Measurements from ENCODE around the gene TMEM217.

TMEM217 gene

DNA sequence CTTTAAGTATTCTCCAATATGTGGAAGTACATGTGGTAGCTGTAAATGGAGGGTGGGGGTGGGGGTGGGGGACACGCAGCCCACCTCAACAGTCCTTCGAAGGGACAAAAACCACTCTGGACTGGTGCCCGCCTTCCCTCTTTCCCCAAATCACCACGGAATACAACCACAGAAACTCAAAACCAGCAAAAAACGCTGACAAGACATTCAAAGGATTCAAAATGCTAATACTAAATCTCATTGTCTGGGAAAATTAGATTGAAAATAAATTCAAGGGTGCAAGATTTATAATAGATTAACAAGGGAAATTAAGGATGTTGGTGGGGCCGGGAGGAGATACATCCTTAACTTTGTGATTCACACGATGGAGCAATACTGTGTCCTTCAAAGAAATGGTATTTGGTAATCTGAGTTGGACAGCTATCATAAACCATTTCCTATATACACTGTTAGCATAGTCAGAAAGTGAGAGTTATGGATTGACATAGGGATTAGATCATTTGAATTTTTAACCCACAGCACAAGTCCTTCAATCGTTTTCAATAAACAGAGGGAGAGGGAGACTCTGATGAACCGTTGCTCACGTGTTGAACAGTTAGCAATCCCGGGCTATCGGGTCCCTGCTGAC lies 1.1 kb downstream of the TMEM217 start:
- Histone ChIP-seq H3K4me3 (ENCODE audit: low read depth, low read length) (peak overlapping the region; percentile 97), H3K9me3 (no peaks in the 10 kb centered on the region), H3K27me3 (no peaks in the 10 kb centered on the region), H3K4me1 (no peaks in the 10 kb centered on the region; the same call in 1 of the 2 replicates), H3K36me3 (no peaks in the 10 kb centered on the region)
- no peak for DNase-seq
- TF ChIP-seq, protein P1, sequence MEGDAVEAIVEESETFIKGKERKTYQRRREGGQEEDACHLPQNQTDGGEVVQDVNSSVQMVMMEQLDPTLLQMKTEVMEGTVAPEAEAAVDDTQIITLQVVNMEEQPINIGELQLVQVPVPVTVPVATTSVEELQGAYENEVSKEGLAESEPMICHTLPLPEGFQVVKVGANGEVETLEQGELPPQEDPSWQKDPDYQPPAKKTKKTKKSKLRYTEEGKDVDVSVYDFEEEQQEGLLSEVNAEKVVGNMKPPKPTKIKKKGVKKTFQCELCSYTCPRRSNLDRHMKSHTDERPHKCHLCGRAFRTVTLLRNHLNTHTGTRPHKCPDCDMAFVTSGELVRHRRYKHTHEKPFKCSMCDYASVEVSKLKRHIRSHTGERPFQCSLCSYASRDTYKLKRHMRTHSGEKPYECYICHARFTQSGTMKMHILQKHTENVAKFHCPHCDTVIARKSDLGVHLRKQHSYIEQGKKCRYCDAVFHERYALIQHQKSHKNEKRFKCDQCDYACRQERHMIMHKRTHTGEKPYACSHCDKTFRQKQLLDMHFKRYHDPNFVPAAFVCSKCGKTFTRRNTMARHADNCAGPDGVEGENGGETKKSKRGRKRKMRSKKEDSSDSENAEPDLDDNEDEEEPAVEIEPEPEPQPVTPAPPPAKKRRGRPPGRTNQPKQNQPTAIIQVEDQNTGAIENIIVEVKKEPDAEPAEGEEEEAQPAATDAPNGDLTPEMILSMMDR (IDR thresholded peaks at IDR 0.05; ENCODE audit: low read depth, low read length): no peak

DNA sequence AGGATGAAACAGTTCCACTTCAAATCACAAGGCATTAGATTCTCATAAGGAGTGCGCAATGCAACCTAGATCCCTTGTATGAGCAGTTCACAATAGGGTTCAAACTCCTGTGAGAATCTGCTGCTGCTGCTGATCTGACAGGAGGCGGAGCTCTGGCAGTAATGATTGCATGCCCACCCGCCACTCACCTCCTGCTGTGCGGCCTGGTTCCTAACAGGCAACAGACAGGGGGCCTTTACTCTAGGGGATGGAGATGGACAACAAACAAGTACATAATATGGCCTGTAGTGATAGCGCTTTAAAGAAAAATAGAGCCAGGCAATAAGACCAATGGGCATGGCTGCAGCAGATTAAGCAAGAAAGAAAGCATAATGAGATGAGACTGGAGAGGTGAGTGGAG lies 3.1 kb downstream of the TMEM217 start:
- no peak for DNase-seq
- Histone ChIP-seq H3K4me1 (no peaks in the 10 kb centered on the region; the same call in 1 of the 2 replicates), H3K27me3 (no peaks in the 10 kb centered on the region), H3K9me3 (no peaks in the 10 kb centered on the region), H3K36me3 (no peaks in the 10 kb centered on the region), H3K4me3 (ENCODE audit: low read depth, low read length) (no peak overlapping the region)
- TF ChIP-seq, protein P1 (IDR thresholded peaks at IDR 0.05; ENCODE audit: low read depth, low read length): no peak

DNA sequence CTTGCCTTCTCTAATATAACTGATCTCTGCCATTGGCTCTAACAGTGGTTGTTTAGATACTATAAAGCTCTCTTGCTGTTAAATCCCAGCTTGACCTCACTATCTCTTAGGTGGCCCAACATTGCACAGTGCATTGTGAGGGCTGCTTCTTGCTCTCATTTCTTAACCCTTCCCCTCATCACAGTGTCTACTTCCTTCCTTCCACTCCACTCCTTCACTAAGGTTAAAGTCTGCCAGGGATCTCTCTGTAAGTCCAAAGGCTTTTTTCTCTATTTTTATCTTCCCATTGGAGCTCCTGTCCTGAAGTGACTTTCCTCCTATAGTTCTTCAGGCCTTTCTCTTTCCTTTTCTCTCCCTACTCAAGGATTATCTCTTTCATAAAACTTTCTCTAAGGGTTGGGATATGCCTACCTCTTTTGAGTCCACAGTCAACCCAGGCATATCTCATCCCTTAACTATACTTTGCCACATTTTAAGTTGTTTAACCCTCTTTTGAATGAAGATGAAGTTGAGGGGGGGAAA lies 4.4 kb downstream of the TMEM217 start:
- no peaks in the 10 kb centered on the region for H3K36me3 ChIP-seq
- H3K4me3 ChIP-seq (ENCODE audit: low read depth, low read length): no peak overlapping the region
- no peaks in the 10 kb centered on the region for H3K4me1 ChIP-seq
- no peak for DNase-seq
- no peaks in the 10 kb centered on the region for H3K9me3 ChIP-seq
- H3K27me3 ChIP-seq: no peaks in the 10 kb centered on the region
- TF ChIP-seq, protein P1 (IDR thresholded peaks at IDR 0.05; ENCODE audit: low read depth, low read length): no peak

DNA sequence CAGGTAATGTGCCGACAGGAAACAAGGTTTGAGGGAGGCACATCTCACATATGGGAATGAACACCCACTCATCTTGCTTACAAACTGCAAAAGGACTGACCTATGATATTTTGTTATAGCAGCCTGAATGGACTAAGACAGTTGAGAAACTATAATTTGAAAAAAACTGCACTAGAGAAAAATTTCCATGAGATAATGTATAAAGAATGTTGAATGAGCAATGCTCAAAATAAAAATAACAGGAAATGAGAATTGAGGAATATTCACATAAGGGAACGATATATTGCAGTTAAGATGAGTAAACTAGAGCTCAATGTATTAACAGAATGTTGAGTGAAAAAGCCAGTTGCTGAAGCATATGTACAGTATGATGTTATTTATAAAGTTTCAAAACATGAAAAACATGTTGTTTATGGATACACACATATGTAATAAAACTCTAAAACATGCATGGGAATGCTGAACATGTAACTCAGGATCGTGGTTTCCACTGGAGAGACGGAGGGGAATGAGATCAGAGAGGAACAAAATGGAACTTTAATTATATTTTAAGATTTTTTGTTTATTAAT lies 6.6 kb downstream of the TMEM217 start:
- Histone ChIP-seq H3K36me3 (no peaks in the 10 kb centered on the region), H3K9me3 (no peaks in the 10 kb centered on the region), H3K27me3 (no peaks in the 10 kb centered on the region; the same call in 1 of the 2 replicates), H3K4me1 (no peaks in the 10 kb centered on the region), H3K4me3 (ENCODE audit: low read depth, low read length) (no peak overlapping the region)
- no peak for DNase-seq
- TF ChIP-seq, protein P1 (IDR thresholded peaks at IDR 0.05; ENCODE audit: low read depth, low read length): no peak

DNA sequence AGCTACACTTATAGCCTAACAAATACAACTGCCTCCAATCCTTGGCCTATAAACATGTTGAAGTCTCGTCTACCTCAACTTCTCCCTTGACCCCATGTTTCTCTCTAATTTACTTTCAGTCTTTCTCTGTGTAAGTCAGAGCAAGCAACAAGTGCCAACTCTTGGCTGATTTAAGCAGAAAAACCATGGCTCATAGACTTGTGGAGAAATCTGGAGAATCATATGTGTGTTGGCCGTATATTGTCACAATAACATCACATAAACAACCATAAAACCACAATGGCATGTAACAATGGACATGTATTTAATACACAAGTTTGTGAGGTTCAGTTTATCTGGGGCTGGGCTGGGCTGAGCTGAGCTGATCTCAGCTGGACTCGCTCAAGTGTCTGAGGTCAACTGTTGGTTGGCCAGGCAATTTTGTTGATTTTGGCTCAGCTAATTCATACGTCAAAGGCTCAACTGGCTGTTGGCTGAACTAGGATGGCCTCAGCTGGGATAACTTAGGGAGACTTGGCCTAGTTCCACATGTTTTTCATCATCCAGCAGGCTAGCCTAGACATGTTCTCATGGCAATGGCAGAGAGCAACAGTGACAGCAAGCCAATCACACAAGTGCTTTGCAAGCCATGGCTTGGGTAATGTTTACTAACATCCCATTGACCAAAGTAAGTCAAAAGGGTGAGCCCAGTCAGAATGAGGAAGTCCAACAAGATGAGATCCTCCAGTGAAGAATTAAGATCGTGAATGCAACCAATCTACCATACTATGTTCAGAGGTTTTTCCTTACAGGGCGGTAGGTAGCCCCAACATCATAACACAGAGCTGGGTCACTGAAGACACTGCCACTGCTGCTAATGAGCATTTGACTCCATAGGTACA lies 13.3 kb downstream of the TMEM217 start:
- no peak for DNase-seq
- TF ChIP-seq, protein P1 (IDR thresholded peaks at IDR 0.05; ENCODE audit: low read depth, low read length): no peak

More for the DNA sequence above, 13.3 kb downstream of the TMEM217 start:
- Histone ChIP-seq H3K4me3 (ENCODE audit: low read depth, low read length) (no peak overlapping the region), H3K9me3 (no peaks in the 10 kb centered on the region), H3K4me1 (peaks cover 5% of the 10 kb centered on the region; the same call in 1 of the 2 replicates), H3K27me3 (no peaks in the 10 kb centered on the region; the same call in 1 of the 2 replicates), H3K36me3 (no peaks in the 10 kb centered on the region)

Data from BE2C (cell line).